Raji (cell line): Measurements from ENCODE around the gene TRDMT1.

Experiments
- POLR2A ChIP-seq: IDR thresholded peaks from 2 replicates; pipeline ENCODE4 v1.6.1; 2011; ENCODE audit warnings: low read depth, low read length, control low read depth; ENCODE audit not compliant: insufficient read depth

Gene TRDMT1

DNA sequence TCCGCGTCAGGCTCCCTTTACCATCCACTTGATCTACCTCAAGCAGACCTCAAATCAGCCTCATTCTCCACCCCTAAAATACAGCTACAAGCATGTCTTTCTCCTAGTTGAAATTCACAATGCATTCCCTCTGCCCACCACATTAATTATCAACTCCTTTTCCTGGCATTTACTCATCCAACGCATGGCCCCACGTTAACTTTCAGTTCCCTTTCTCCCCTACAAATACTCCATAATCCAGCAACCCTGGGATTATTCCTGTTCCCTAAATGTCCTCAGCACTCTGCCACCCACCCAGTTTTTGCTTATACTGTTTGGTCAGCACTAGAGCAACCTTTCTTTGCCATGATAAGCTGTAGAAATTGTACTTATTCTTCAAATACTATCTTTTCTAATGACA, 20.9 kb upstream of the TRDMT1 start:
- no peak for TF ChIP-seq POLR2A

DNA sequence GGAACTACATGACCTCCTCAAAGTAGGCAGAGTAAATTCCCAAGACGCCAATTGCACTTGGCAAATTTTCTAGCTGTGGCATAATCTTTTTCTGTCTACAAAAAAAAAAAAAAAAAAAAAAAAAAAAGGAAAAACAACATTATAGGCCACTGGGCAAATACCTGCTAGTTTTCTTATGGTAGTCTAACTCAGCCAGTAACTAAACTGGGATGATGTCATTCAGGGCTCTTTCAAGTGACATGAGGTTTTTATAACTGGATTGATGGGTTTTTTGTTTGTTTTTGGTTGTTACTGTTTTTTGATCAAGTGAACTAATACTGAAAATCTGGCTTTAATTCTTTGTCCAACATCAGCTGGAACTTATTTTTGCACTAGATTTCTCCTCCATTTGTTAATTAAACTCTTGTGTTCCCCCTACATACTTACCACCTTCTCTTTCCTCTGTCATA, 19.2 kb upstream of the TRDMT1 start:
- no peak for TF ChIP-seq POLR2A

DNA sequence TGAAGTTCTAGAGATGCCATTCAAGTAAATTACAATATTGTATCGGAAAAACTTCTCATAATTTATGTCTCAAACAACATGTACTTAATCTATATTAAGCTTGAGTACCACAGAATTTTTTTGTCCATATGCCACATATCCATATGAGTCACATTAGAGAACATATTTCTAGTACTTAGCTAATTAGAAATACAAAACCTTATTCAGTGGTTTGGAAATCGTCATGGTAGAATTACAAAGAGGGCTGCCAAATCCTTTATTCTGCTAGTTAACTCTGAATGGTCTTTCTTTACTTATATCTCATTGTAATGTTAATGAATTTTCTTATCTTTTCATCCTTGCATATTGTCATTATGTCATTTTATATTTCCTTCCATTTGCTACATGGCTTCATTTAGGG, 17.6 kb upstream of the TRDMT1 start:
- TF ChIP-seq POLR2A, result no peak

GRCh38 chr10:17217631-17218232, 16.3 kb upstream of the TRDMT1 start:
- TF ChIP-seq POLR2A, result no peak

GRCh38 chr10:17216901-17217395, 15.5 kb upstream of the TRDMT1 start:
- no peak for TF ChIP-seq POLR2A

GRCh38 chr10:17216217-17216900, 14.9 kb upstream of the TRDMT1 start:
- TF ChIP-seq POLR2A, result no peak

DNA sequence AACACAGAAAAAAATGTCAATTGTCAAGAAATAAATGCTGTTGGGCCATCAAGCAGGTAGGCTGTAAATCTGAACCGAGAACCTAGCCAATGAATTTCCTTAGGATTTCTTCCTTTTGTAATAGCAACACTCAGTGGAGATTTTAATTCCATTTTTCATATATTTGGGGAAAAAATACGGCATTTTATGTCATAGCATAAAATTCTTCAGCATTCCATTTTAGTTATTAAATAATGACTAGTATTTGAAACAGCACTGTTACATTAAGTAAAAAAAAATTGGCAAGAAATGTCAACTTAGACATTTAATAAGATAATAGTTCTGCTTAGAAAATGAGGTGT, 14.3 kb upstream of the TRDMT1 start:
- no peak for TF ChIP-seq POLR2A

DNA sequence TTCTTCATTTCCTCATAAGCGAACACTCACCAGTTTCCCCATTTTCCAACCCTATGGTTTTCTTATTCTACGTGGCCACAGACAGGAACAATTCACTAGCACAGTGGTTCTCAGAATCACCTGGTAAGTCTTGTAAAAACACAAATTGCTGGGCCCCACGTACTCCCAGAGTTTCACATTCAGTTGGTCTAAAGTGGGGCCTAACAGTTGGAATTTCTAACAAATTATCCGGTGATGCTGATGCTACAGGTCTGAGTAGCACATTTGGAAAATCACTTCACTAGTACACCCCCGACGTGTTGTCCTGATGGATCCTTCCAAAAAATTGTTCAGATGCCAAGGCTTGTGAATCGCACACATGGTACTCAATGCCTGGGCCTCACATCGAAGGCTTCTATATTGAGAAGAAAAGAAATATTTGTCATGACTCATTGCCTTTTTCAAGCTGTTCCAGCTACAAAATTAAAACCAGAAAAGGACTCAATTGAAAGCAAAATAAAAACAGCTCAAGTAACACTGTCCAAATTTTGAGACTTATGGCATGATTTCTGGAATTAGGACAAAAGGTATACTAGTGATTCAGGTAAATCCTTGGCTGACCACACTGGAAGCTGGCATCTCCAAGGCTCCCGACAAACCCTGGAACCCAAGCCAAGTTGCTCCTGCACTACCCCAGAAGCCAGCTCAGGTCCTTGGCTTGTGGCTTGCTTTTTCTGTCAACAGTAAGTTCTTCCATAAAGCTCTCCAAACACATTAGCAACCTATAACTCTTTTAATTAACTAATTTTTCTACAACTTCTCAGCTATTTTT, 13.7 kb upstream of the TRDMT1 start:
- no peak for TF ChIP-seq POLR2A

GRCh38 chr10:17214526-17214925, 13.1 kb upstream of the TRDMT1 start:
- TF ChIP-seq POLR2A, result no peak

GRCh38 chr10:17213646-17214349, 12.3 kb upstream of the TRDMT1 start:
- no peak for TF ChIP-seq POLR2A

DNA sequence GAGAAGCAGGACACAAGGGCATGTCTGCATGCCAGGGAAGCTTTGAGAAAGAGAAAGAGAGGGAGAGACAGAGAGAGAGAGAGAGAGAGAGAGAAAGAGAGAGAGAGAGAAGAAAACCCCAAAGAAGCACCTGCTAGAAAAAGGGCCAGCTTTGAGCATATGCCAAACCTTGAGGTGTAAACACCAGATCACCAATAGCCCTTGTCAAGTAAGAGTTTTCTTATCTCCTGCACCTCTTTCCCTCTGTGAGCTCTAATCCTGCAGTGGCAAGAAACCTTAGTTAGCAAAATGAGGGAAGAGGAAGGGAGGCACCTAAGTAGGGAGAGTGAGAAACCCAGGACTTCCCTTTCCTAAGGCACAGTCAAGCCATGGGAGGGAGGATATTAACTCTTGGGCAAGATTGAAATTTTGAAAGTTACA, 11.3 kb upstream of the TRDMT1 start:
- TF ChIP-seq POLR2A, result no peak

GRCh38 chr10:17210361-17210760, 8.9 kb upstream of the TRDMT1 start:
- TF ChIP-seq POLR2A, result no peak

GRCh38 chr10:17209881-17210280, 8.4 kb upstream of the TRDMT1 start:
- no peak for TF ChIP-seq POLR2A

DNA sequence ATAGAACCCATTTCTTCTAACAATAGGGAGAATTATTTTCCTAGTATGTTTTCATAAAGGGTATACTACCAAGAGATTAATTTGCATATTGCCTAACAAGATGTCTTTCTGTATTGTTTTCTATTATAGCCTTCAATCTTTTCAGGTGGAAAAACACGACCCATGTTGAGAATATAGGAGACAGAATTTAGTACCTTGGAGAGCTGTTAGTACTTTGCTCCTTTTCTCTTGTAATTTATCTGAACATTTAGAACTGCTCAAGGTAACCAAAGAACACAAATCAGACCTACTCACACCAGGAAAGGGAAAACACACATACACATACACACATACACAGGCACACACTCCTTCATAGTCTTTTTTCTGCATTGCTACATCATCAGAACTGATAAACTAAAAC, 7.8 kb upstream of the TRDMT1 start:
- TF ChIP-seq POLR2A, result no peak

GRCh38 chr10:17208476-17208875, 7.0 kb upstream of the TRDMT1 start:
- TF ChIP-seq POLR2A, result no peak
